Breast epithelium (tissue), 3 donors: ENCODE results near the gene TRAF5.

Experiments
- POLR2A ChIP-seq: fragments of 450-650 bp; IDR thresholded peaks from one replicate; pipeline ENCODE4 v1.6.1; 2016; ENCODE audit warnings: antibody characterized with exemption, mild to moderate bottlenecking, moderate library complexity
- POLR2AphosphoS5 ChIP-seq, 3 donors: sonication (generic); formaldehyde crosslinking; IDR thresholded peaks; one replicate each; pipeline ENCODE4 v1.6.1; 2017; ENCODE audit warnings: antibody characterized with exemption in 3 of 3
- TF ChIP-seq, protein P1 (sequence below), 3 donors: fragments of 450-650 bp; IDR thresholded peaks; one replicate each; pipeline ENCODE4 v1.5.1; 2016 to 2017; ENCODE audit warnings: antibody characterized with exemption in 3 of 3, mild to moderate bottlenecking in 3 of 3, moderate library complexity in 3 of 3

DNA sequence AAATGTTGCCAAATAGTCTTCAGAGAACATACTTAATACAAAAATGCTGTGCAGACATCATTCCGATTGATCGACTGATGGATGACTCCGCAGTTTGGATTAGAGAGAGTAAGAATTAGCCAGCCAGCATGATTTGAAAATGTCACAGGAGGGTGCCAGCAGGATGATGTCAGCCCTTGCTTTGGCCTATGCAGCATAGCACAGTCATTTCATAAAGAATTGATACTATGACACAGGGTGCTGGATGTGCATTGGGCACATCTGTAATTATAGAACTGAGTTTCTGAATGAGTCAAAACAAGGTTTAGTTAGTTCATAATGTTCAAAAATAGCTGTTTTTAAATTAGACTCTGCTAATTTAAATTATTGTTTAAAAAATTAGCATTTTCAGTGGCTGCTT, 21.6 kb upstream of the TRAF5 start:
- TF ChIP-seq, protein P1, sequence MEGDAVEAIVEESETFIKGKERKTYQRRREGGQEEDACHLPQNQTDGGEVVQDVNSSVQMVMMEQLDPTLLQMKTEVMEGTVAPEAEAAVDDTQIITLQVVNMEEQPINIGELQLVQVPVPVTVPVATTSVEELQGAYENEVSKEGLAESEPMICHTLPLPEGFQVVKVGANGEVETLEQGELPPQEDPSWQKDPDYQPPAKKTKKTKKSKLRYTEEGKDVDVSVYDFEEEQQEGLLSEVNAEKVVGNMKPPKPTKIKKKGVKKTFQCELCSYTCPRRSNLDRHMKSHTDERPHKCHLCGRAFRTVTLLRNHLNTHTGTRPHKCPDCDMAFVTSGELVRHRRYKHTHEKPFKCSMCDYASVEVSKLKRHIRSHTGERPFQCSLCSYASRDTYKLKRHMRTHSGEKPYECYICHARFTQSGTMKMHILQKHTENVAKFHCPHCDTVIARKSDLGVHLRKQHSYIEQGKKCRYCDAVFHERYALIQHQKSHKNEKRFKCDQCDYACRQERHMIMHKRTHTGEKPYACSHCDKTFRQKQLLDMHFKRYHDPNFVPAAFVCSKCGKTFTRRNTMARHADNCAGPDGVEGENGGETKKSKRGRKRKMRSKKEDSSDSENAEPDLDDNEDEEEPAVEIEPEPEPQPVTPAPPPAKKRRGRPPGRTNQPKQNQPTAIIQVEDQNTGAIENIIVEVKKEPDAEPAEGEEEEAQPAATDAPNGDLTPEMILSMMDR (IDR thresholded peaks at IDR 0.05) = no peak
- TF ChIP-seq POLR2A = no peak
- no peak for TF ChIP-seq POLR2AphosphoS5 (IDR thresholded peaks at IDR 0.05)
